Measurements from ENCODE around the gene ZGRF1.
"Not testable (repeated sequence)": the region's sequence is repeated elsewhere in the genome, so short reads cannot be mapped to it uniquely, and the experiment has no call there.

The ZGRF1 gene

GRCh38 chr4:112648263-112649054 lies 11.8 kb upstream of the ZGRF1 start:
- no peak for DNase-seq (ENCODE audit: low spot score)
- no peak for TF ChIP-seq CTCF (IDR thresholded peaks at IDR 0.05; ENCODE audit: extremely low read depth, missing control alignments)

- TF ChIP-seq CTCF (IDR thresholded peaks at IDR 0.05; ENCODE audit: extremely low read depth, missing control alignments): no peak
- no peak for DNase-seq (ENCODE audit: low spot score)
Measured at GRCh38 chr4:112647785-112648184, 11.1 kb upstream of the ZGRF1 start.

GRCh38 chr4:112646632-112647537 lies 10.2 kb upstream of the ZGRF1 start:
- TF ChIP-seq CTCF (IDR thresholded peaks at IDR 0.05; ENCODE audit: extremely low read depth, missing control alignments): no peak
- no peak for DNase-seq (ENCODE audit: low spot score)

GRCh38 chr4:112645541-112646329 lies 9.0 kb upstream of the ZGRF1 start:
- TF ChIP-seq CTCF (IDR thresholded peaks at IDR 0.05; ENCODE audit: extremely low read depth, missing control alignments): no peak
- no peak for DNase-seq (ENCODE audit: low spot score)

GRCh38 chr4:112644595-112645535 lies 8.2 kb upstream of the ZGRF1 start:
- not testable (repeated sequence) for DNase-seq (ENCODE audit: low spot score)

- no peak for DNase-seq (ENCODE audit: low spot score)
- TF ChIP-seq CTCF (IDR thresholded peaks at IDR 0.05; ENCODE audit: extremely low read depth, missing control alignments): no peak
Measured at GRCh38 chr4:112642526-112642925, 5.8 kb upstream of the ZGRF1 start.

GRCh38 chr4:112637552-112637866 lies 800 bp upstream of the ZGRF1 start:
- no peak for TF ChIP-seq CTCF (IDR thresholded peaks at IDR 0.05; ENCODE audit: extremely low read depth, missing control alignments)
- DNase-seq (ENCODE audit: low spot score): no peak
